Heart right ventricle (tissue), 16 donors: ENCODE results near the gene CCDC28B. TPM values are rescaled to one million over a fixed set of nuclear protein-coding genes. Genes with fewer than 3 reads are reported as not detected.

Experiments
- ATAC-seq, 8 donors: fragments of 200-7000 bp; cut with Tn5 transposase; one replicate each; pipeline ENCODE4 v1.9.1; 2020; ENCODE audit warnings: mild to moderate bottlenecking in 8 of 8, moderate library complexity in 8 of 8, moderate number of reproducible peaks in 1 of 8
- DNase-seq, 2 donors: peaks; one replicate each; pipeline ENCODE4 v3.0.0-alpha.2; 2020
- H3K27ac ChIP-seq, 10 donors: fragments of 200-600 bp; sonication (generic) in 2 of 10; one replicate each; pipeline versions ENCODE4 v1.5.0 to v1.8.0; 2020 to 2022; ENCODE audit warnings: mild to moderate bottlenecking in 3 of 10
- H3K27me3 ChIP-seq, 7 donors: fragments of 200-600 bp; one replicate each; pipeline ENCODE4 v1.8.0; 2021 to 2022; ENCODE audit warnings: mild to moderate bottlenecking in 2 of 7
- H3K36me3 ChIP-seq, 9 donors: fragments of 200-600 bp; sonication (generic) in 1 of 9; one replicate each; pipeline versions ENCODE4 v1.5.0 to v1.8.0; 2020 to 2022; ENCODE audit warnings: mild to moderate bottlenecking in 2 of 9
- H3K4me1 ChIP-seq, 9 donors: fragments of 200-600 bp; sonication (generic) in 1 of 9; one replicate each; pipeline versions ENCODE4 v1.5.0 to v1.8.0; 2020 to 2022; ENCODE audit warnings: mild to moderate bottlenecking in 4 of 9
- H3K4me3 ChIP-seq, 10 donors: fragments of 200-600 bp; sonication (generic) in 2 of 10; one replicate each; pipeline versions ENCODE4 v1.5.0 to v1.8.0; 2020 to 2022; ENCODE audit warnings: mild to moderate bottlenecking in 7 of 10, moderate library complexity in 2 of 10
- H3K9me3 ChIP-seq, 11 donors: fragments of 200-600 bp in 10 of 11; sonication (generic) in 2 of 11; one replicate each; pipeline versions ENCODE4 v1.5.0 to v1.8.0; 2013 to 2022; ENCODE audit warnings: mild to moderate bottlenecking in 2 of 11, control low read depth in 1 of 11, moderate library complexity in 1 of 11
- CTCF ChIP-seq, 9 donors: fragments of 200-600 bp; sonication (generic) in 2 of 9; IDR thresholded peaks; one replicate each; pipeline versions ENCODE4 v1.5.0 to v1.8.0; 2021 to 2022; ENCODE audit warnings: antibody characterized with exemption in 9 of 9, mild to moderate bottlenecking in 5 of 9, moderate library complexity in 1 of 9
- WGBS, 2 donors: extraction: QIAGEN DNeasy Blood & Tissue Kit; methylation state at CpG; one replicate each; pipeline ENCODE4 v1.1.7; 2013; ENCODE audit warnings: inconsistent platforms in 1 of 2; 5-methylcytosine and 5-hydroxymethylcytosine counted together
- intact Hi-C, 10 donors: fragments of 100-400 bp; cut with DNase I; formaldehyde crosslinking; loops; one replicate each; pipeline versions ENCODE4 v1.11.1 to v1.14.2; 2022
- polyA plus RNA-seq, 2 donors: library from polyadenylated mRNA; stranded (reverse); fragments of 200-250 nt; gene quantifications; one replicate each; pipeline ENCODE4 v1.2.3, GENCODE V29; 2013
- total RNA-seq, 10 donors: library from RNA; stranded (reverse); fragmentation: NEBNext Ultra II Directional in 3 of 10; extraction: Animal tissue kit (Norgen Biotek cat#: 25700) in 3 of 10; gene quantifications; one replicate each; pipeline versions ENCODE4 v1.2.1 to v1.2.4, GENCODE V29; 2021 to 2023
- donor health status: Arrhythmogenic right ventricular cardiomyopathy.
- donor health status: ischemic (EF 13 %, LVEDD 7.1; RV severe dilation, severe dysfunction).
- donor health status: healthy with polysubstance abuse.
- donor health status: DM: no; HTN: yes; CAD: no.
- donor health status: DM: no; HTN: no; CAD: no.
- donor health status: ischemic (EF 25% LVEDD 6.9; RV normal size, moderate dysfunction).
- donor health status: ischemic (EF 25% LVEDD 5.7; RV mildly dilated, moderate dysfunction).
- donor health status: healthy.
- donor health status: DM: yes; HTN: yes; CAD: no.
- donor health status: Ischemic cardiomyopathy.
- donor health status: ischemic (EF 35%, LVEDD 5.7; RV mildly dilated, moderate dysfunction).
- donor health status: nonischemic (EF 11% LVEDD 7.7; RV severe dilation, severe dysfunction).
- donor health status: DM: yes; HTN: yes; CAD: no.
- donor health status: PGD.
- donor health status: ischemic (EF 29% LVEDD 5.4; RV normal size, mild dysfunction).
- donor health status: nonischemic (EF 23%, LVEDD 6.1; RV moderate dilation, normal function).

Gene CCDC28B
- total and polyA plus RNA-seq, 12 donors = 11.8 to 42.7 (median 17.7) TPM

GRCh38 chr1:32215629-32216480 lies 15.5 kb downstream of the CCDC28B start:
- intact Hi-C loops = loop anchor here in 3 of 10 donors (10.0 kb wide), 3 partner anchors 99 to 179 kb away; partner anchors contain the start of gene BSDC1 (in 1 of the 3)
- ATAC-seq (peak; percentile 65 to 85 (median 78)), DNase-seq (peak; percentile 44 to 58)
- H3K27me3 ChIP-seq = no peaks in the 10 kb centered on the region
- H3K9me3 ChIP-seq = no peaks in the 10 kb centered on the region
- peaks cover 0 to 80% (median 14%) of the 10 kb centered on the region in 9 donors for H3K36me3 ChIP-seq
- peaks cover 2 to 20% (median 9%) of the 10 kb centered on the region in 9 donors for H3K4me1 ChIP-seq
- H3K4me3 ChIP-seq = no peak overlapping the region
- peak; percentile 41 to 85 (median 78) for TF ChIP-seq CTCF (IDR thresholded peaks at IDR 0.05)
- peak overlapping the region in 5 of 10 donors; percentile 11 to 41 (median 19) for H3K27ac ChIP-seq
- WGBS, 2 donors = 70 to 81% methylated on average over 10 of the region's 10 CpGs

GRCh38 chr1:32216566-32216965 lies 16.2 kb downstream of the CCDC28B start:
- intact Hi-C loops = loop anchor here in 3 of 10 donors (10.0 kb wide), 3 partner anchors 98 to 178 kb away; partner anchors contain the start of gene BSDC1 (in 1 of the 3)
- TF ChIP-seq CTCF (IDR thresholded peaks at IDR 0.05) = no peak
- H3K27ac ChIP-seq = no peak overlapping the region
- no peak for DNase-seq
- H3K27me3 ChIP-seq = no peaks in the 10 kb centered on the region
- 90 to 95% methylated on average over 5 of the region's 5 CpGs for WGBS, 2 donors
- no peak for ATAC-seq
- peaks cover 2 to 27% (median 16%) of the 10 kb centered on the region in 9 donors for H3K4me1 ChIP-seq
- no peaks in the 10 kb centered on the region for H3K9me3 ChIP-seq
- H3K4me3 ChIP-seq = no peak overlapping the region
- peaks cover 0 to 80% (median 14%) of the 10 kb centered on the region in 9 donors for H3K36me3 ChIP-seq

GRCh38 chr1:32219022-32219421 lies 18.6 kb downstream of the CCDC28B start:
- H3K36me3 ChIP-seq = peaks cover 0 to 72% (median 17%) of the 10 kb centered on the region in 9 donors
- WGBS, 2 donors = 91% methylated on average over 7 of the region's 7 CpGs
- H3K27ac ChIP-seq = no peak overlapping the region
- H3K9me3 ChIP-seq = no peaks in the 10 kb centered on the region
- no peak overlapping the region for H3K4me3 ChIP-seq
- intact Hi-C loops = loop anchor here in 3 of 10 donors (10.0 kb wide), 3 partner anchors 96 to 176 kb away; partner anchors contain the start of gene BSDC1 (in 1 of the 3)
- no peaks in the 10 kb centered on the region for H3K27me3 ChIP-seq
- TF ChIP-seq CTCF (IDR thresholded peaks at IDR 0.05) = no peak
- no peak for DNase-seq
- no peak for ATAC-seq
- H3K4me1 ChIP-seq = peaks cover 7 to 43% (median 30%) of the 10 kb centered on the region in 9 donors

- H3K27me3 ChIP-seq = no peaks in the 10 kb centered on the region
- H3K4me1 ChIP-seq = peaks cover 5 to 40% (median 28%) of the 10 kb centered on the region in 9 donors
- no peak for TF ChIP-seq CTCF (IDR thresholded peaks at IDR 0.05)
- DNase-seq = no peak
- H3K4me3 ChIP-seq = peak overlapping the region; percentile 65 to 94 (median 84)
- H3K36me3 ChIP-seq = peaks cover 0 to 72% (median 18%) of the 10 kb centered on the region in 9 donors
- 89 to 91% methylated on average over 4 of the region's 4 CpGs for WGBS, 2 donors
- H3K9me3 ChIP-seq = no peaks in the 10 kb centered on the region
- intact Hi-C loops = loop anchor here in 6 of 10 donors (5.0 to 10.0 kb wide), 3 partner anchors 91 to 104 kb away; no protein-coding TSS in a partner anchor
- ATAC-seq = no peak
- H3K27ac ChIP-seq = peak overlapping the region in 7 of 10 donors; percentile 88 to 95 (median 91)
Measured at GRCh38 chr1:32220746-32221580, 20.6 kb downstream of the CCDC28B start.
